GM19035 (cell line): ENCODE measurements around the gene APBB2.

Experiments
- ATAC-seq: cut with Tn5 transposase; IDR thresholded peaks from one replicate; pipeline ENCODE4 v1.9.1; 2021; ENCODE audit not compliant: unreplicated experiment

Gene APBB2

DNA sequence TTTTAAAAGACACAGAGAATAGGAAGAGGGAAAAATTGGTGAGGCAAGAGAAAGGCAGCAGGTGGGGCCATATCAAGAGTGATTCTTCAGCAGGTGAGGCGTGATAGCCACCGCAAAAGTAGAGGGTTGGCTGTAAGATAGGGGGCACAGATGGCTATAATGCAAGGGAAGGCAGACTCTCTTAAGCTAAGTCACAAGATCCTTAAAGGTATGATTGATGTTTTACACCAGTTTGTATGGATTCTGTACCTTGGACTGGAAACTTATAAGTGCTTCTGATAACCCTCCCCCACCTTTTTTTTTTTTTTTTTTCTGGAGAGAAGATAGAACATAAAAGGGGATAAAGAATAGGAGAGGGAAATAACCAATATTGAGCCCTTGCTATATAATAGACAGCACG lies 424.6 kb downstream of the APBB2 start:
- no peak for ATAC-seq

DNA sequence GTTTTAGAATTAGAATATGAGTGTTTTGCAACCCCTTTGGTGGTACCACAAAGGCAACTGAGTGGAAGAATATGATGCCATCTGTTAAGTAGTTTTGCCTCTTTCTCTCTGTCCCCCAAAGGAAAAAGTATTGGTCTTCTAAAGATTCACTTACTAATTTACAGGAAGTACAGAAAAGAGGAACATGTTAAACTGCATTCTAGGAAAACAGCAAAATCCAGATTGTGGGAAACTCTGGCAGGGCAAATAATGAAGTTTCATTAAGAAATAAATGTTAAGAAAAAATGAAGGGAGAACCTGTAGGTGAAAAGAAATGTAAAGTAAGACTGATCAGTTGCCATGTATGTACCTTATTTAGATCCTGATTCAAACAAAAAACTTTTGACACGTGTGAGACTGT lies 425.3 kb downstream of the APBB2 start:
- ATAC-seq: no peak

DNA sequence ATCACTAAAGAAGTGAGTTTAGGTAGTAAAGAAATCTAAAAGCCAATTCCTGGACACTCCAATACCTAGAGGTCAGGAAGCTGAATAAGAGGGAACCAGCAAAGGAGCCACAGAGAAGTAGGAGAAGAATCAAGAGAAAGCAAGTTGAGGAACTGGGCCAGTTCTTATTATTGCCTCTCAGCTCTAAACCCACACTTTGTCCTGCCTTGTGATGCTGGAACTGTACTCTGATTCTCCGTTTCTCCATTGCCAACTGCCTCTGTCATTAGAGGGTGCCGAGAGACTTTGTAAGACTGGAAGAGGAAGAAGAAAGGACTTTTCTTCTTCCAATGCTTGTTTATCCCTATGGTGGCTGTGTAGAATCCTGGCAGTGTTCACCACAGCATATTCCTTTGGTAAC lies 426.0 kb downstream of the APBB2 start:
- no peak for ATAC-seq

DNA sequence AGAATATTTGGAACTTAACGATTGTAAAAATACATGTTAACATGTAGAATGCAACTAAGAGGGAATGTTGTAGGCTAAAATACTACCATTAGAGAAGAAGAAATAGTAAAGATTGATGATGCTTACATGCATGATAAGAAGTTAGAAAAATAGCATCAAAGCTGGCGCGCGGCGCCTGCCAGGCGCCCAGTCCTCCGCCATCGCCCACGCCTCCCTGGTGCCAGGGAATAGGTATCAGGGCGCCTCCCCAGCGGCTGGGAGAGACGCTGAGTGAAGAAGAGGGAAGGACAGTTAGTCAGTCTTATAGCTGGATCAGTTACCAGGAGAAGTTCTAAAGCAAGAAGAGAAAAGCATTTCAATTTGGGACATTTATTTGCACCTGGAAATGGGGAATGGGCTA lies 428.6 kb downstream of the APBB2 start:
- ATAC-seq: no peak

DNA sequence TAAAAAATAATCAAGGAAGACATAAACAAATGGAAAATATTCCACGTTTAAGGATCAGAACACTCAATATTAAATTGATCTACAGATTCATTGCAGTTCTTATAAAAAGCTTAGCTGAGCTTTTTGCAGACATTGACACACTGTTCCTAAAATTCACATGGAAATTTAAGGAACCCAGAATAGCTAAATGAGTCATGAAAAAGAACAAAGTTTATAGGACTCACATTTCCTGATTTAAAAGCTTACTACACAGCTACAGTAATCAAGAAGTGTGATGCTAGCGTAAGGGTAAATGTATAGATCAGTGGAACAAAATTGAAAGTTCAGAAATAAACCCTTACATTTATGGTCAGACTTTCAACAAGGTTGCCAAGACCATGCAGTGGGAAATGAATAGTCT lies 431.5 kb downstream of the APBB2 start:
- no peak for ATAC-seq

- ATAC-seq: no peak
These were observed 436.3 kb downstream of the APBB2 start for GRCh38 chr4:40778090-40778489.

- ATAC-seq: no peak
These were observed 445.1 kb downstream of the APBB2 start for GRCh38 chr4:40769266-40769665.

- peak; percentile 100 for ATAC-seq
These were observed 451.1 kb downstream of the APBB2 start for GRCh38 chr4:40763228-40763716.
